ENCODE data around the gene SLC35F1.

Gene SLC35F1

GRCh38 chr6:118206221-118206620 lies 299.2 kb downstream of the SLC35F1 start:
- DNase-seq, result no peak

- DNase-seq, result no peak
These were observed 300.9 kb downstream of the SLC35F1 start for GRCh38 chr6:118207947-118208346.

DNA sequence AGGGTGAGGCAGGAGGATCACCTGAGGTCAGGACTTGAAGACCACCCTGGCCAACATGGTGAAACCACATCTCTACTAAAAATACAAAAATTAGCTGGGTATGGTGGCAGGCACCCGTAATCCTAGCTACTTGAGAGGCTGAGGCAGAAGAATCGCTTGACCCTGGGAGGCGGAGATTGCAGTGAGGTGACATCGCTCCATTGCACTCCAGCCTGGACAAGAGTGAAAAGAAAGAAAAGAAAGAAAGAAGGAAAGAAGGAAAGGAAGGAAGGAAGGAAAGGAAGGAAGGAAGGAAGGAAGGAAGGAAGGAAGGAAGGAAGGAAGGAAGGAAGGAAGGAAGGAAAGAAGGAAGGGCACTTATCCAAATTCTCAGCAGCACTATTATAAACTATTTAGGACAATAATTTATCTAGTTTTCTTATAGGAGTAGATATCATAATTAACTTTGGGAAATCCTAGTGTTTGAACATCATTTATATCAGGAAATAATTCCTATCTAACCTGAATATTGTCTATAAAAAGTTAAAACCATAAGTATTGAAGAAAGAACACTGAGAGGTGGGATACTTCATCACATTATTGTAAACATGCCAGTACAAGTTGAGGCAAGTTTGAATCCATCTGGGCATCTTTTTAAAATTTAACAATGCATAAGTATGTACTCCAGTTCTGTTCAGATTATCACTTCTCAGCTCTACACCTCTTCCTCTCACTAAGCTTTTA lies 305.5 kb downstream of the SLC35F1 start:
- no peak for DNase-seq

DNA sequence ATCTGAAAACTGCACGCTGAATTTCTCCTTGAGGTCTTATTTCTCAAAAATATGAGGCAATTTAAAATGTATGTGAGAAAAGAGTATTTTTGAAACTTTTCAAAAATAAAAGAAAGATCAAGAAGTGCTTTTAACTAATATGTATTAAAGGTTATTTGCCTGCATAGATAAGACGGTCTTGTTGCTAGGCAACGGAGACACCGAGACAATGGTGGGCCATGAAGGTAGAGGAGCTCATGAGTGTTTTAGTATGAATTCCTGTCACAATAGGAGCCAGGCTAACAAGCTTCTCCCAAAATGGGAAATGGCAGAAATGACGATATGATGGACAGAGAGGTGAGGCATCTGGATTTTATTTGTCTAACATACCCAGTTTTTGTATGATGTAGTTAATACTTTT lies 308.2 kb downstream of the SLC35F1 start:
- no peak for DNase-seq

- no peak for DNase-seq
These were observed 309.7 kb downstream of the SLC35F1 start for GRCh38 chr6:118216751-118217150.

GRCh38 chr6:118218156-118218555 lies 311.1 kb downstream of the SLC35F1 start:
- DNase-seq, result no peak

- no peak for DNase-seq
These were observed 313.5 kb downstream of the SLC35F1 start for GRCh38 chr6:118220429-118221128.

- DNase-seq, result no peak
These were observed 316.3 kb downstream of the SLC35F1 start for GRCh38 chr6:118223316-118223715.

- DNase-seq, result no peak
These were observed 321.8 kb downstream of the SLC35F1 start for GRCh38 chr6:118228886-118229285.

GRCh38 chr6:118240878-118241528 lies 333.9 kb downstream of the SLC35F1 start:
- no peak for DNase-seq

- no peak for DNase-seq
These were observed 339.3 kb downstream of the SLC35F1 start for GRCh38 chr6:118246406-118246805.

DNA sequence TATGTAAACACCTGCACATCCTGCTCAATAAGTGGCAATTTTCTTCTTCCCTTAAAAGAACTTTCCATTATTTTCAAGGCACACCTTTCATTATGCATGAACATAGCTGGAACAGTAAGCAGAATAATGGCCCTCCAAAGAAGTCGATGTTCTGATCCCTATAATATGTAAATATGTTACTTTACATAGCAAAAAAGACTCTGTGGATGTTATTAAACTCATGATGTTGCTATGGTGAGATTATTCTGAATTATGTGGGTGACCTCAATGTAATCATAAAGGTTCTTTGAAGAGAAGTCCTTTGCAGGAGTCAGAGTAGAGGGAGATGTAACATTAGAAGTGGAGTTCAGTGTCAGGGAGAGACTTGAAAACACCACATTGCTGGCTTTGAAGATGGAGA lies 341.1 kb downstream of the SLC35F1 start:
- no peak for DNase-seq

DNA sequence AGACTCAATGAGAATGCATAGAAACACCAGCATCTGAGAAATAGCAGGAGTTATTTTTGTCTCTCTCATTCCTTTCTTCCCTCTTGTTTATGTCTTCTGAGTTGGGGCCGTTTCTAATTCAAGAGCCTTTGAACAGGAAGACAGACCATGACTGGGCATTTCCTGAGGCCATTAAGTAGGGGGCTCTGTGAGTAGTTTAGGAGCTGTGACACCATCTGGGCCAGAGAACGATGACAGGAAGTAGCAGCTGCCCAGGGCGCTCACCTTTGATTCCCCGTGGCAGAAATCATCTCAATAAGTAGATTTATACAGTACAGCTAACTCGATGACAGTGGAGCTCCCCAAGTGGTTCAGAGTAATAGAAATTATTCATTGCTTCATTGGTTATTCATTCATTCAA lies 342.6 kb downstream of the SLC35F1 start:
- no peak for DNase-seq

- DNase-seq, result no peak
These were observed 345.4 kb downstream of the SLC35F1 start for GRCh38 chr6:118252474-118252873.

DNA sequence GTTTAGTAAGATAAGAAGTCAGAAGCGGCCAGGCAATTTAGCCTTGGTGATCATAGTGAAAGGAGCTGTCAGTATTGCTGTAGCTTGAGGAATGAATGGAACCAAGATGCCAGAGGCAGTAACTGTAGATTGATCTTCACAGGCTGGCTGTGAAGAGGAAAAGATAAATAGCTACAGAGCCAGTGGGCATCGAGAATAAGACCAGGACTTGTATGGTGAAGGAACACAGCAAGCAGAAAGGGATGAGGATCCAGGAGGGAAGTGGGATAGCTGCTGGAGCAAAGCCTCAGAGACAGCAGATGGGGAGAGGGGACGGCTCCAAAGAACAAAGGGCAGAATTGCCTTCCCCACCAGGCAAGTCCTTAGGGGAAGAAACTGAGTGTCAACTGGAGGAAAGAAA lies 346.7 kb downstream of the SLC35F1 start:
- no peak for DNase-seq

DNA sequence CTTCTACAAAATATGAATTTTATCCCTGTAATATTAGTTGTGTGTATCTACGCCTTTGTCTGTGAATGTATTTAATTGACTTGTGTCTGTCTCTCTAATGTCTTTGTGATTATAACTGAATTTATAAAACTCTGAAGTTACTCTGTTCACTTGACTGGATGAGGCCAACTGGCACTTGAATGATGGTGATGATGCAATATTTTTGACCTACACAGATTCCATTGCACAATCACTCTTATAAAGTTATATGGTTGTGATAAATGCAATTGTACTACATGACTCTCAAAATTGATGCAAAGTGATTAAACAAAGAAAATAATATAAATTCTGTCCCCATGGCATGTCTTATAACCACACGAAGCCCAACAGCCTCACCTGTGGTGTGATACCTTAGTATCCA lies 353.8 kb downstream of the SLC35F1 start:
- no peak for DNase-seq

DNA sequence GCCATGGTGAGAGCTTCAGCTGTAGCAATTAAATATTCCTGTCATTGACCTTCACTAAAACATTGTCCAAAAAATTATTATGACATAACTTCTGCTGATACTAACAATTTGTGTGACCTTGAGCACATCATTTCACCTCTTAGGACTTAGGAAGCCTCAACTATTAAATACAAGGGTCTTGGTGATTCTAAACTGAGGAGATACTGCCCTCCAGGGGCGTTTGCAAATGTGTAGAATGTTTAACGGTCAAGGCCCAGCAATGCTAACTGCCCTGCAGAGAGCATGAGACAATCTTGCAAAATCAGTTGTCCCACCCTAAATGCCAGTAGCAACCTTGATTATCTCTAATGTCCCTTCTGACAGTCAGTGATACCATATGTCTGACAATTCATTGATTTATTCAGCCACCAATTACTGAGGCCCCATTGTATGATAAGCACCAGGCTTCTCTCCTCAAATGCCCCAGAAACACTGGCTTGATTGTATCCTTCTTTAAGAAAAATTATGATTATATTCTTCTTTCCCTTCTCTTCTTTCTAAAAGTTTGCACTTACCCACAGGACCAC lies 356.9 kb downstream of the SLC35F1 start:
- no peak for DNase-seq

GRCh38 chr6:118269659-118270058 lies 362.6 kb downstream of the SLC35F1 start:
- DNase-seq, result no peak

- no peak for DNase-seq
These were observed 370.6 kb downstream of the SLC35F1 start for GRCh38 chr6:118277631-118278030.

DNA sequence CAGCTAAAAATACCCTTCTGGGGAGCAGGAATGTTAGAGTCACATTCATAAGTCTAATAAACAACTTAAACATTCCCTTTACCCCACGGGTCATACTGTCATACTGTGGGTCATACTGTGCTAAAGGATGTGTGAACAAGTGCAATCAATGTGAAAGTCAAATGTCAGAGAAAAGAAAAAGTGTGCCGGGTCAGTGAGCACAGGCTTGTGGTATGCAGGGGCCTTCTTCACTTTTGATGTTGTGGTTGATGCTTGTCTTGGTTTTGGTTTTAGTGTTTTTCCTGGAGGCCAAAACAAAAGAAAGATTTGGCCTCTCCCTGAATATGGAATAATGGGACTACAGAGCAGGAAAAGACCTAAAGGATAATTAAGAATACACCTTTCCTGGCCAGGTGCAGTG lies 373.1 kb downstream of the SLC35F1 start:
- no peak for DNase-seq

DNA sequence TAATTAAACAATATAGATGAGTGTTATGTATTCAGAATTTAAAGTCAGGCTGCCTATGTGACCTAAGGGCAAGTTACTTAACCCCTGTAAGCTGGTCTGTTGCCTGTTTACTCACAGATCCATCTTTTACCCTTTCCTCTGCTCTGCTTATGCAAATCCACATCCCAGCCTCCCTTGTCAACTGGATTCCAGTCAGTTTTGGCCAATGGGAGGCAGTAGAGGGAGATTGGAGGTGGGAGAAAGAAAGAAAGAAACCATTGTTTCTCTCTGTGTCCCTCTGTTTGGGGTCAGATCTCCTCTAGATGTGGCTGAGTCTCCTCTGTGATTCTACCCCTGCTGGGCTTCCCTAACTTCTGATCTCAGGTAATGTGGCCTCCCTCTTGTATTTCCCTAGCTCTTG lies 374.2 kb downstream of the SLC35F1 start:
- no peak for DNase-seq

GRCh38 chr6:118283766-118284165 lies 376.7 kb downstream of the SLC35F1 start:
- no peak for DNase-seq

DNA sequence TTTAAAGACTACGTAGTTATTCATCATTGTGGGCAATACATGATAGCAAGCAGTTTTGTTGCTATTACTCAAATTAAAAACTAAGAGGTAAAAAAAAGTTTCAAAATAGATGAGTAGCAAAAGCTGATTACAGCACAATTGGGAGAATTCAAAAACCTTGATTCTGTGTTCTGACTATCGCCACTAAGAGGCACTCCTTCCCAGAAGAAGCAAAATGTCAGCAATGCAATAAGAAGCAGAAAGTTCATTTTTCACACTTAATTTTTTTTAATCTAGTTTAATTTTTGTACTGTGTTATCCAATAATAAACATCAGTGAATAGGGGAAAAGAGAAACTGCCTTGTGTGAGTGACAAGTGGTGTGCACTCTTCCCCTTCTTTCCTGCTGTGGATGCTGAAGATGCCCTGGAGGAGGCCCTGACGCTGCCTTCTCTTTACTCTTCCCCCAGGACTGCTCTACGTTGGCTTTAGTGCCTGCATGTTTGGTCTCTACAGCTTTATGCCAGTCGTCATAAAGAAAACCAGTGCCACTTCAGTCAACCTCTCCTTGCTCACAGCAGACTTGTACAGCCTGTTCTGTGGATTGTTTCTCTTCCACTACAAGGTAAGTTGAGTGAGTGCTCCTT lies 377.8 kb downstream of the SLC35F1 start:
- no peak for DNase-seq
